ENCODE data around the gene CAMK1D.

GRCh38 chr10:12622691-12623090 lies 273.3 kb downstream of the CAMK1D start:
- no peak for TF ChIP-seq POLR2AphosphoS5 (IDR thresholded peaks at IDR 0.05; ENCODE audit: insufficient read depth in 1 of 2, low read depth in 1 of 2)
- TF ChIP-seq CTCF (IDR thresholded peaks at IDR 0.05), result no peak
- no peak for TF ChIP-seq POLR2A (IDR thresholded peaks at IDR 0.05)
